GM19324 (cell line): ENCODE data around the gene AARS1.
"Not testable (repeated sequence)": the region's sequence is repeated elsewhere in the genome, so short reads cannot be mapped to it uniquely, and the experiment has no call there.

Experiments used
- ATAC-seq: cut with Tn5 transposase; IDR thresholded peaks from one replicate; pipeline ENCODE4 v1.9.1; 2021; ENCODE audit warnings: mild to moderate bottlenecking, moderate library complexity; ENCODE audit not compliant: unreplicated experiment, low FRiP score

The AARS1 gene

DNA sequence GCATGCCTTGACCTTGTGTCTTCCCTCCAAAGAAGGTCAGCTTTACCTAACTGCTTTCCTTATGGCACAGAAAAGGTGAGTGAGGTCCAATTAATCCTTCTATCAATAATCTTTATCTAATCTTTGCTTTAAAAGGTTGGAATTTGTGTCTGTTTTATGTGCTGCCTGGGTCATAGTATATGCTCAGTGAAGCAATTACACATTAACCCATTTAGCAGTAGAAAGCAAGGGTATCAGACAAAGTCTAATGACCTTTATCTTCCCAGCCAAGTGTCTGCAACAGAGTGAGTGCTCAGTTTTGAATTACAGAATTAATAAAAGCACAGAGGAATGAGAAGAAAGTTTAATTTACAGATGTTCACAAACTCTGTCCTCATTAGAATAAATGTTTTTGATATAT, 63.3 kb downstream of the AARS1 start:
- not testable (repeated sequence) for ATAC-seq

DNA sequence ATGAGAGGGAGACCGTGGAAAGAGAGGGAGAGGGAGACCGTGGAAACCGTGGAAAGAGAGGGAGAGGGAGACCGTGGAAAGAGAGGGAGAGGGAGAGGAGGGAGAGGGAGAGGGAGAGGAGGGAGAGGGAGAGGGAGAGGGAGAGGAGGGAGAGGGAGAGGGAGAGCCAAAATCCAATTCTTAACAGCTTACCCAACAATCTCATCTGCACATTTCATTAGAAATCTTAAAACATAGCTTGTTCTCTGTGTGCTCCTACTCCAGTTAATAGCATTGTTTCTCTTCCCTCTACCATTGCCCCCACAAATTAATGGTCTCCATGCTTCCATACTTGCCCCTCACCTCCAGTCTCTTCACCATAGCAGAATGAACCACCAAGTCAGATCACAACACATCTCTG, 63.9 kb downstream of the AARS1 start:
- not testable (repeated sequence) for ATAC-seq

DNA sequence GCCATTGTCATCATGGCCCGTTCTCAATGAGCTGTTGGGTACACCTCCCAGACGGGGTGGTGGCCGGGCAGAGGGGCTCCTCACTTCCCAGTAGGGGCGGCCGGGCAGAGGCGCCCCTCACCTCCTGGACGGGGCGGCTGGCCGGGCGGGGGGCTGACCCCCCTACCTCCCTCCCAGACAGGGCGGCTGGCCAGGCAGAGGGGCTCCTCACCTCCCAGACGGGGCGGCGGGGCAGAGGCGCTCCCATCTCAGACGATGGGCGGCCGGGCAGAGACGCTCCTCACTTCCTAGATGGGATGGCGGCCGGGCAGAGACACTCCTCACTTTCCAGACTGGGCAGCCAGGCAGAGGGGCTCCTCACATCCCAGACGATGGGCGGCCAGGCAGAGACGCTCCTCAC, 64.7 kb downstream of the AARS1 start:
- ATAC-seq = not testable (repeated sequence)

DNA sequence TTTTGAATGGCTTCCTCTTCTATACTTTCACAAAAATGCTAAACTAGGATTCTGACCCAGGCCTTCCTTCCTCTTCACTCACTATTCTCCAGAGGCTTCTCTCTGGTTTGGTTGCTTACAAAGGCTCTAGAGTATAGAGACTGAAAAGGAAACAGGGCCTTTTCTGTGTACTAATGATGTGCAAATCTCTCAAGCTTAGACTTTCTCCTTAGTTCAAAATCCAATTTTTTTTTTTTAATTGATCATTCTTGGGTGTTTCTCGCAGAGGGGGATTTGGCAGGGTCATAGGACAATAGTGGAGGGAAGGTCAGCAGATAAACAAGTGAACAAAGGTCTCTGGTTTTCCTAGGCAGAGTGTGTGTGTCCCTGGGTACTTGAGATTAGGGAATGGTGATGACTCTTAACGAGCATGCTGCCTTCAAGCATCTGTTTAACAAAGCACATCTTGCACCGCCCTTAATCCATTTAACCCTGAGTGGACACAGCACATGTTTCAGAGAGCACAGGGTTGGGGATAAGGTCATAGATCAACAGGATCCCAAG, 65.3 kb downstream of the AARS1 start:
- ATAC-seq = not testable (repeated sequence)

DNA sequence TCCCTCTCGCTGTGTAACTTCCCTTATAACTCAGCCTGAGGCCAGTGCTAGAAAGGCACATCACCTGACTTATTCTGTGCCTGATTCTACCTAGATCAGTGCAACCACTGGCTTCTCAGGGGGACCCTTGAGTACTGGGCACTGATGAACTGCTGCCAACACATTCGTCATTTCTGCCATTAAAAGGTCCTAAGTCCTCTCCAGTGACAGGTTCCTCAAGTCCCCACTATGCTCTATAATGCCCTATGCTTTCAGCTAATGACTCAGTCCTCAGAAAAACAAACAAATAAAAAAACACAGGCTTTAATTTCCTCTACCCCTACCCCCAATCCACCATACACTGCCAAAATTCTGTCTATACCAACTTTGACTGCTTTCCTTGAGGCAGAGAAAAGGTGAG, 66.1 kb downstream of the AARS1 start:
- not testable (repeated sequence) for ATAC-seq

DNA sequence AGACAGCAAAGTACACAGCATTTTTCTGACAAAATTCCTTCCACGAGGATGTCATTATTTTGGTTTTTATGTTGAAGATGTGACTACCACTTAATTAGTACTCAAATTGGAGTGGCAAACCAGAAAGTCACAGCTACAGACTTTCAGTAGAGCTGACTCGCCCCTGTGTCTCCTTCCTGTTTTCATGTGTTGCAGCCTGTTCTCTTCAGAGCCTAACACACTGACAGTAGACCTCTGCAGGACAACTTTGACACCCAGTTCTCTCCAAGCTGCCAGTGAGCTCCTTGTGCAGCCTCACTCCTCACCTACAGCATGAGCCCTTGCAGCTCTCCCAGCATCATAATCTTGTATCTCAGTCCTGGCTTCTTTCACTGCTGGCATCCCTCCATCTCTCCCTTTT, 66.7 kb downstream of the AARS1 start:
- not testable (repeated sequence) for ATAC-seq

DNA sequence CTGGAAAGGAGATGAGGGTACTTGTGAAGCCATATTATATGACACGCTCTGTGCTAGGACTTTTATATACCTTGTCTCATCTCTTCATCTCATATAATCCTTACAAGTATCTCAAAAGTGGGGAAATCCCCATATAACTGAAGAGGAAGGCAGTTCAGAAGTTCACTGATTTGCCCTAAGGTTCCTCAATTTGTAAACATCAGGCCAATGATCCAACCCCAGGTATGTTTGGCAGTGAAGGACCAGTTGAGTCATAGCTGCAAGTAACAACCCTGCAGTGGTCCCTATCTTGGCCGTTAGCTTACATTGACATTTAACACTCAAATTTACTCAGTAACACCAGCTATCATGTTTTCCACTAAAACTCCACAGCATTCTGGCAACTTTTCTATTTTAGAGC, 70.7 kb downstream of the AARS1 start:
- not testable (repeated sequence) for ATAC-seq

DNA sequence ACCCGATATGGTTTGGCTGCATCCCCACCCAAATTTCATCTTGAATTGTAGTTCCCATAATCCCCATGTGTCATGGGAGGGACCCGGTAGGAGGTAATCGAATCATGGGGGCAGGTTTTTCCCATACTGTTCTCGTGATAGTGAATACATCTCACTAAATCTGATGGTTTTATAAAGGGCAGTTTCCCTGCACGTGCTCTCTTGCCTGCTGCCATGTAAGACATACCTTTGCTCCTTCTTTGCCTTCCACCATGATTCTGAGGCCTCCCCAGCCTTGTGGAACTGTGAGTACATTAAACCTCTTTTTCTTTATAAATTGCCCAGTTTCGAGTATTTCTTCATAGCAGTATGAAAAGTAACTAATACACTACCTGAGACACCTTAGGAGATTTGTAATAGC, 82.9 kb downstream of the AARS1 start:
- ATAC-seq = not testable (repeated sequence)

DNA sequence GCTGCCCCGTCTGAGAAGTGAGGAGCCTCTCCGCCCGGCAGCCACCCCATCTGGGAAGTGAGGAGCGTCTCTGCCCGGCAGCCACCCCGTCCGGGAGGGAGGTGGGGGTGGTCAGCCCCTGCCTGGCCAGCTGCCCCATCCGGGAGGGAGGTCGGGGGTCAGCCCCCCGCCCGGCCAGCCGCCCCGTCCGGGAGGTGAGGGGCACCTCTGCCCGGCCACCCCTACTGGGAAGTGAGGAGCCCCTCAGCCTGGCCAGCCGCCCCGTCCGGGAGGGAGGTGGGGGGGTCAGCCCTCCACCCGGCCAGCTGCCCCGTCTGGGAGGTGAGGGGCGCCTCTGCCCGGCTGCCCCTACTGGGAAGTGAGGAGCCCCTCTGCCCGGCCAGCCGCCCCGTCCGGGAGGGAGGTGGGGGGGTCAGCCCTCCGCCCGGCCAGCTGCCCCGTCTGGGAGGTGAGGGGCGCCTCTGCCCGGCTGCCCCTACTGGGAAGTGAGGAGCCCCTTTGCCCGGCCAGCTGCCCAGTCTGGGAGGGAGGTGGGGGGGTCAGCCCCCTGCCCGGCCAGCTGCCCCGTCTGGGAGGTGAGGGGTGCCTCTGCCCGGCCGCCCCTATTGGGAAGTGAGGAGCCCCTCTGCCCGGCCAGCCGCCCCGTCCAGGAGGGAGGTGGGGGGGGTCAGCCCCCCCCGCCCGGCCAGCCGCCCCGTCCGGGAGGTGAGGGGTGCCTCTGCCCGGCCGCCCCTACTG, 84.5 kb downstream of the AARS1 start:
- ATAC-seq = not testable (repeated sequence)

DNA sequence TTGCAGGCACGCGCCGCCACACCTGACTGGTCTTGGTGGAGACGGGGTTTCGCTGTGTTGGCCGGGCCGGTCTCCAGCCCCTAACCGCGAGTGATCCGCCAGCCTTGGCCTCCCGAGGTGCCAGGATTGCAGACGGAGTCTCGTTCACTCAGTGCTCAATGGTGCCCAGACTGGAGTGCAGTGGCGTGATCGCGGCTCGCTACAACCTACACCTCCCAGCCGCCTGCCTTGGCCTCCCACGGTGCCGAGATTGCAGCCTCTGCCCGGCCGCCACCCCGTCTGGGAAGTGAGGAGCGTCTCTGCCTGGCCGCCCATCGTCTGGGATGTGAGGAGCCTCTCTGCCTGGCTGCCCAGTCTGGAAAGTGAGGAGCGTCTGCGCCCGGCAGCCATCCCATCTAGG, 85.3 kb downstream of the AARS1 start:
- ATAC-seq = not testable (repeated sequence)

DNA sequence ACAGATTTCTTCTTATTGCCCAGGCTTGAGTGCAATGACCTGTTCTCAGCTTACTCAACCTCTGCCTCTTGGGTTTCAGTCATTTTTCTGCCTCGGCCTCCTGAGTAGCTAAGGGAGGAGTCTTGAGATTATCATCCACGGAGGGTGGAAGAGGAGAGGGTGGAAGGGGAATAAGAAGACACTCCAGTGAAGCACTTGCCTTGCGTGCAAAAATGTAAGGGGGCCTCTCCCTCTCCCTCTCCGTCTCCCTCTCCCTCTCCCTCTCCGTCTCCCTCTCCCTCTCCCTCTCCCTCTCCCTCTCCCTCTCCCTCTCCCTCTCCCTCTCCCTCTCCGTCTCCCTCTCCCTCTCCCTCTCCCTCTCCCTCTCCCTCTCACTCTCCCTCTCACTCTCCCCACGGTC, 85.8 kb downstream of the AARS1 start:
- ATAC-seq = not testable (repeated sequence)
